Measurements from ENCODE around the gene FAM227B. TPM values are rescaled to one million over a fixed set of nuclear protein-coding genes. Genes with fewer than 3 reads are reported as not detected.

The FAM227B gene
- polyA plus RNA-seq, 1 donor, result 8.4 TPM

- H3K9me3 ChIP-seq (ENCODE audit: control insufficient read depth, low read depth, low read length), result peaks cover 3% of the 10 kb centered on the region
- WGBS (ENCODE audit: insufficient coverage, low lambda C conversion rate), result no CpG with 5 or more reads among the region's 1 CpG
- H3K4me3 ChIP-seq (ENCODE audit: low read length), result peak overlapping the region; percentile 23
- no peak overlapping the region for H3K27ac ChIP-seq (ENCODE audit: low read length)
- H3K36me3 ChIP-seq (ENCODE audit: control insufficient read depth, insufficient read depth, low read length), result no peaks in the 10 kb centered on the region
- DNase-seq, result no peak
- peaks cover 2% of the 10 kb centered on the region for H3K4me1 ChIP-seq (ENCODE audit: control insufficient read depth, insufficient read depth, low read length)
- no peaks in the 10 kb centered on the region for H3K27me3 ChIP-seq (ENCODE audit: control insufficient read depth, insufficient read depth, low read length)
Observed at GRCh38 chr15:49424954-49425353, 195.7 kb downstream of the FAM227B start.

DNA sequence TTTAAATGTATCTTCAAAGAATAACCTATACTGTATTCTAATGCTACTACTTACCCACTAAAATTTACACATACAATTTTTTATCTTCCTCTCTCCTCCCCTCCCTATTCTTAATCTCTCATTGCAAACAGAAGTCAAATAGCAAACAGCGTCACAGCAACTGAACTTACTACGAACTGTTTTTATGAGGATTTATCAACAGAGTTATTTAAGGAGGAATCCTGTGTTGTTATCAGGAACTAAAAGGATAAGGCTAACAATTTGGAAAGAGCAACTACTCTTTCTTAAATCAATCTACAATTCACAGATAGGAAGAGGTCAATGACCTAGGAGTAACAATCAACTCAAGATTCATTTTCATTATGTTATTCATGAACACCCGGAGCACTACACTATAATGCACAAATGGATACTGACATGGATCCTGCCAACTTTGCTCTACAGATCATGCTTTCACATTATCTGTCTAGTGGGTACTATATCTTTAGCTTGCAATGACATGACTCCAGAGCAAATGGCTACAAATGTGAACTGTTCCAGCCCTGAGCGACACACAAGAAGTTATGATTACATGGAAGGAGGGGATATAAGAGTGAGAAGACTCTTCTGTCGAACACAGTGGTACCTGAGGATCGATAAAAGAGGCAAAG is 196.6 kb downstream of the FAM227B start:
- DNase-seq, result no peak
- no peaks in the 10 kb centered on the region for H3K36me3 ChIP-seq (ENCODE audit: control insufficient read depth, insufficient read depth, low read length)
- H3K4me3 ChIP-seq (ENCODE audit: low read length), result peak overlapping the region; percentile 32
- 60% methylated on average over 1 of the region's 6 CpGs for whole genome bisulfite sequencing (ENCODE audit: insufficient coverage, low lambda C conversion rate)
- H3K27me3 ChIP-seq (ENCODE audit: control insufficient read depth, insufficient read depth, low read length), result no peaks in the 10 kb centered on the region
- peaks cover 3% of the 10 kb centered on the region for H3K9me3 ChIP-seq (ENCODE audit: control insufficient read depth, low read depth, low read length)
- H3K27ac ChIP-seq (ENCODE audit: low read length), result no peak overlapping the region
- H3K4me1 ChIP-seq (ENCODE audit: control insufficient read depth, insufficient read depth, low read length), result peaks cover 2% of the 10 kb centered on the region

DNA sequence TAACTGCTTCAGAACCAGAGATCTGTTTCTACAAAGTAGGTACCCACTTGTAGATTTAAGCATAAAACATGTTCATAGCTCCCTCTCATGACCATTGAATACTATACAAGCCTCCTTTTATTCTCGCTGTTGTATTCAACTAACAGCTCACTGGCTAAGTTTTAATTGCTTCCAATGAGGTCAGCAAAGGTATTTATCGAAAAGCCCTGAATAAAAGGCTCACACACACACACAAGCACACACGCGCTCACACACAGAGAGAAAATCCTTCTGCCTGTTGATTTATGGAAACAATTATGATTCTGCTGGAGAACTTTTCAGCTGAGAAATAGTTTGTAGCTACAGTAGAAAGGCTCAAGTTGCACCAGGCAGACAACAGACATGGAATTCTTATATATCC is 197.6 kb downstream of the FAM227B start, which contains the start of gene FGF7:
Gene FGF7 (plus strand): TSS at position 222 of the 400 bp plus-strand sequence. CDS start 1,056 bp downstream, outside the sequence.
- Histone ChIP-seq H3K9me3 (ENCODE audit: control insufficient read depth, low read depth, low read length) (peaks cover 3% of the 10 kb centered on the region), H3K4me3 (ENCODE audit: low read length) (peak within 1 kb of the TSS; percentile 32), H3K4me1 (ENCODE audit: control insufficient read depth, insufficient read depth, low read length) (peaks cover 2% of the 10 kb centered on the region), H3K27ac (ENCODE audit: low read length) (no peak within 1 kb of the TSS), H3K36me3 (ENCODE audit: control insufficient read depth, insufficient read depth, low read length) (no peaks in the 10 kb centered on the region), H3K27me3 (ENCODE audit: control insufficient read depth, insufficient read depth, low read length) (no peaks in the 10 kb centered on the region)
- DNase-seq, result peak in 1 of 2 donors; percentile 10
- 40% methylated on average over 1 of the region's 4 CpGs for WGBS (ENCODE audit: insufficient coverage, low lambda C conversion rate)

GRCh38 chr15:49421991-49422390 is 198.6 kb downstream of the FAM227B start:
- no peak overlapping the region for H3K27ac ChIP-seq (ENCODE audit: low read length)
- DNase-seq, result peak in 1 of 2 donors; percentile 26
- H3K4me3 ChIP-seq (ENCODE audit: low read length), result no peak overlapping the region
- no CpG with 5 or more reads among the region's 9 CpGs for WGBS (ENCODE audit: insufficient coverage, low lambda C conversion rate)
- peaks cover 2% of the 10 kb centered on the region for H3K4me1 ChIP-seq (ENCODE audit: control insufficient read depth, insufficient read depth, low read length)
- peaks cover 3% of the 10 kb centered on the region for H3K9me3 ChIP-seq (ENCODE audit: control insufficient read depth, low read depth, low read length)
- H3K36me3 ChIP-seq (ENCODE audit: control insufficient read depth, insufficient read depth, low read length), result no peaks in the 10 kb centered on the region
- no peaks in the 10 kb centered on the region for H3K27me3 ChIP-seq (ENCODE audit: control insufficient read depth, insufficient read depth, low read length)

GRCh38 chr15:49418811-49419210 is 201.8 kb downstream of the FAM227B start:
- Histone ChIP-seq H3K4me1 (ENCODE audit: control insufficient read depth, insufficient read depth, low read length) (peaks cover 2% of the 10 kb centered on the region), H3K4me3 (ENCODE audit: low read length) (no peak overlapping the region), H3K9me3 (ENCODE audit: control insufficient read depth, low read depth, low read length) (peaks cover 3% of the 10 kb centered on the region), H3K27ac (ENCODE audit: low read length) (no peak overlapping the region), H3K36me3 (ENCODE audit: control insufficient read depth, insufficient read depth, low read length) (no peaks in the 10 kb centered on the region), H3K27me3 (ENCODE audit: control insufficient read depth, insufficient read depth, low read length) (no peaks in the 10 kb centered on the region)
- no peak for DNase-seq
- 100% methylated on average over 1 of the region's 1 CpG for WGBS (ENCODE audit: insufficient coverage, low lambda C conversion rate)

DNA sequence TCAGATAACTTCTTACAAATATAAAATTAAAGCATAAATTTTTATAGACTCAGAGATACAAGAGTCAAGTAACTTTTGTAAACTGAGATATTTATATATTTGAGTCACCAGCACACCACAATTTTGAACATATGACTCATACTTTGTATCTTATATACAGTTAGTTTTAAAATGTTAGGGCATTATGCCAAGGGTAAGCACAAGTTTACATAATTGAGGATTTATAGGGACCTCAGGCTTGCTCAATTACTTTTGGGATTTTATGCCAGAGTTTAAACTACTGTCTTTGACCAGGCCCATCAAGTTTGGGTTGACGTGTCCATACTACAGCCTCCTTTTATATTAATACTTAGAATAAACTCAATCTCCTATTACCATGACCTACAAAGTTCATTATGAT is 205.0 kb downstream of the FAM227B start:
- H3K4me3 ChIP-seq (ENCODE audit: low read length), result no peak overlapping the region
- WGBS (ENCODE audit: insufficient coverage, low lambda C conversion rate), result no CpG with 5 or more reads among the region's 1 CpG
- H3K9me3 ChIP-seq (ENCODE audit: control insufficient read depth, low read depth, low read length), result no peaks in the 10 kb centered on the region
- no peaks in the 10 kb centered on the region for H3K4me1 ChIP-seq (ENCODE audit: control insufficient read depth, insufficient read depth, low read length)
- H3K27me3 ChIP-seq (ENCODE audit: control insufficient read depth, insufficient read depth, low read length), result no peaks in the 10 kb centered on the region
- no peak for DNase-seq
- no peak overlapping the region for H3K27ac ChIP-seq (ENCODE audit: low read length)
- H3K36me3 ChIP-seq (ENCODE audit: control insufficient read depth, insufficient read depth, low read length), result no peaks in the 10 kb centered on the region

DNA sequence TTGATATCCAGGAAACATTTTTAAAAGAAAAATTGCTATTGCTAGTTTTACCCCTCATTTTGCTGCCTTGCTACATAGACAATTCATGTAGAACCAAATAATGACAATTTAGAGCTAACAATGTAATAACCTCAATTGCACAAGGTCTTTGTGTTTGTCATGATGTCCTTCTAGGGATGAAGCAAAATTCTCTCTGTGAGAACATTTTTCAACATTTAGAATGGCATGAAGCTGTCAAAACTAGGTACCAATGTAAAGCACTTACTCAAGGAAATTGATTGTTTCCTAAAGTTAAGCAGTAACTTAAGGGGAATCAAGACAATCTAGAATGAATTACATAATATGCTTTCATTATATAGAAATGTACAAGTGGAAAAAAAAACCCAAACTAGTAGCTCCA is 205.5 kb downstream of the FAM227B start:
- no peak for DNase-seq
- H3K36me3 ChIP-seq (ENCODE audit: control insufficient read depth, insufficient read depth, low read length), result no peaks in the 10 kb centered on the region
- no peaks in the 10 kb centered on the region for H3K4me1 ChIP-seq (ENCODE audit: control insufficient read depth, insufficient read depth, low read length)
- no peak overlapping the region for H3K4me3 ChIP-seq (ENCODE audit: low read length)
- no peaks in the 10 kb centered on the region for H3K9me3 ChIP-seq (ENCODE audit: control insufficient read depth, low read depth, low read length)
- no peaks in the 10 kb centered on the region for H3K27me3 ChIP-seq (ENCODE audit: control insufficient read depth, insufficient read depth, low read length)
- H3K27ac ChIP-seq (ENCODE audit: low read length), result no peak overlapping the region

- Histone ChIP-seq H3K36me3 (ENCODE audit: control insufficient read depth, insufficient read depth, low read length) (no peaks in the 10 kb centered on the region), H3K27ac (ENCODE audit: low read length) (no peak overlapping the region), H3K4me1 (ENCODE audit: control insufficient read depth, insufficient read depth, low read length) (no peaks in the 10 kb centered on the region), H3K27me3 (ENCODE audit: control insufficient read depth, insufficient read depth, low read length) (no peaks in the 10 kb centered on the region), H3K9me3 (ENCODE audit: control insufficient read depth, low read depth, low read length) (no peaks in the 10 kb centered on the region), H3K4me3 (ENCODE audit: low read length) (no peak overlapping the region)
- no peak for DNase-seq
Observed at GRCh38 chr15:49412797-49413196, 207.8 kb downstream of the FAM227B start.

DNA sequence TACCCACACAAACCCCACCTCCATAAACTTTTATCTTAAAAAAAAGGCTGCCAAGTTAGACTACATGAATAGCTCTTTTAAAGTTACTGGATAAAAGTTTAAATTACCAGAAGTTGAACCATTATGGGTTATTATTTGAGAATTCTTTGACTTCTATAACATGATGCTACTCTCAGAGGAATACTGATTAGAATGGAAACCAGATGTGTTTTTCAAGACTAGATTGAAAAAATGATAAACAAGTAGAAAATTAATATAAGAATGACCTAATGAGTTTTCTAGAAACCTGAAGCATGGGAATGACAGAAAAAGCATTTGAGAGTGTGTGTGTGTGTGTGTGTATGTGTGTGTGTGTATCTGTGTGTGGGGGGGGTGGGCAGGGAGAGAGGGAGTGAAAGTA is 210.0 kb downstream of the FAM227B start:
- no peaks in the 10 kb centered on the region for H3K36me3 ChIP-seq (ENCODE audit: control insufficient read depth, insufficient read depth, low read length)
- no peaks in the 10 kb centered on the region for H3K4me1 ChIP-seq (ENCODE audit: control insufficient read depth, insufficient read depth, low read length)
- no peaks in the 10 kb centered on the region for H3K9me3 ChIP-seq (ENCODE audit: control insufficient read depth, low read depth, low read length)
- no peaks in the 10 kb centered on the region for H3K27me3 ChIP-seq (ENCODE audit: control insufficient read depth, insufficient read depth, low read length)
- H3K27ac ChIP-seq (ENCODE audit: low read length), result no peak overlapping the region
- H3K4me3 ChIP-seq (ENCODE audit: low read length), result no peak overlapping the region
- DNase-seq, result no peak

GRCh38 chr15:49406352-49407118 is 214.1 kb downstream of the FAM227B start:
- no CpG with 5 or more reads among the region's 17 CpGs for WGBS (ENCODE audit: insufficient coverage, low lambda C conversion rate)
- DNase-seq, result no peak

More at GRCh38 chr15:49406352-49407118, 214.1 kb downstream of the FAM227B start:
- H3K9me3 ChIP-seq (ENCODE audit: control insufficient read depth, low read depth, low read length), result no peaks in the 10 kb centered on the region
- H3K27me3 ChIP-seq (ENCODE audit: control insufficient read depth, insufficient read depth, low read length), result no peaks in the 10 kb centered on the region
- no peaks in the 10 kb centered on the region for H3K4me1 ChIP-seq (ENCODE audit: control insufficient read depth, insufficient read depth, low read length)
- H3K36me3 ChIP-seq (ENCODE audit: control insufficient read depth, insufficient read depth, low read length), result no peaks in the 10 kb centered on the region
- H3K27ac ChIP-seq (ENCODE audit: low read length), result no peak overlapping the region
- no peak overlapping the region for H3K4me3 ChIP-seq (ENCODE audit: low read length)

Data from large intestine (tissue), 3 donors.